Gastroesophageal sphincter (tissue), 3 donors: ENCODE data around the gene GSTO2.

Experiments used
- POLR2A ChIP-seq, 2 donors: fragments of 450-650 bp; IDR thresholded peaks; one replicate each; pipeline ENCODE4 v1.6.1; 2017; ENCODE audit warnings: antibody characterized with exemption in 2 of 2, mild to moderate bottlenecking in 2 of 2, moderate library complexity in 1 of 2
- TF ChIP-seq, protein P1 (sequence below), 4 experiments: fragments of 200-600 bp in 2 of 4; fragments of 450-650 bp in 2 of 4; sonication (generic) in 1 of 4; IDR thresholded peaks; one replicate each; pipeline ENCODE4 v1.5.1; 2017 to 2019; ENCODE audit warnings: antibody characterized with exemption in 4 of 4, mild to moderate bottlenecking in 2 of 4, moderate library complexity in 2 of 4

GRCh38 chr10:104326991-104327610 is 58.1 kb downstream of the GSTO2 start:
- TF ChIP-seq, protein P1, sequence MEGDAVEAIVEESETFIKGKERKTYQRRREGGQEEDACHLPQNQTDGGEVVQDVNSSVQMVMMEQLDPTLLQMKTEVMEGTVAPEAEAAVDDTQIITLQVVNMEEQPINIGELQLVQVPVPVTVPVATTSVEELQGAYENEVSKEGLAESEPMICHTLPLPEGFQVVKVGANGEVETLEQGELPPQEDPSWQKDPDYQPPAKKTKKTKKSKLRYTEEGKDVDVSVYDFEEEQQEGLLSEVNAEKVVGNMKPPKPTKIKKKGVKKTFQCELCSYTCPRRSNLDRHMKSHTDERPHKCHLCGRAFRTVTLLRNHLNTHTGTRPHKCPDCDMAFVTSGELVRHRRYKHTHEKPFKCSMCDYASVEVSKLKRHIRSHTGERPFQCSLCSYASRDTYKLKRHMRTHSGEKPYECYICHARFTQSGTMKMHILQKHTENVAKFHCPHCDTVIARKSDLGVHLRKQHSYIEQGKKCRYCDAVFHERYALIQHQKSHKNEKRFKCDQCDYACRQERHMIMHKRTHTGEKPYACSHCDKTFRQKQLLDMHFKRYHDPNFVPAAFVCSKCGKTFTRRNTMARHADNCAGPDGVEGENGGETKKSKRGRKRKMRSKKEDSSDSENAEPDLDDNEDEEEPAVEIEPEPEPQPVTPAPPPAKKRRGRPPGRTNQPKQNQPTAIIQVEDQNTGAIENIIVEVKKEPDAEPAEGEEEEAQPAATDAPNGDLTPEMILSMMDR (IDR thresholded peaks at IDR 0.05): no peak
- TF ChIP-seq POLR2A (IDR thresholded peaks at IDR 0.05): no peak
